Measurements from ENCODE around the gene C1QA.

GRCh38 chr1:22592051-22592450 is 44.4 kb upstream of the C1QA start:
- TF ChIP-seq ZNF274 (IDR thresholded peaks at IDR 0.05; ENCODE audit: low read depth, low read length) (no peak), SUZ12 (IDR thresholded peaks at IDR 0.05; ENCODE audit: extremely low read depth, insufficient read depth, insufficient read length) (no peak), YY1 (IDR thresholded peaks at IDR 0.05; ENCODE audit: insufficient read depth, insufficient read length) (no peak)

Measured in NT2/D1 (cell line).